ENCODE measurements around the gene MGRN1.

MGRN1 gene

DNA sequence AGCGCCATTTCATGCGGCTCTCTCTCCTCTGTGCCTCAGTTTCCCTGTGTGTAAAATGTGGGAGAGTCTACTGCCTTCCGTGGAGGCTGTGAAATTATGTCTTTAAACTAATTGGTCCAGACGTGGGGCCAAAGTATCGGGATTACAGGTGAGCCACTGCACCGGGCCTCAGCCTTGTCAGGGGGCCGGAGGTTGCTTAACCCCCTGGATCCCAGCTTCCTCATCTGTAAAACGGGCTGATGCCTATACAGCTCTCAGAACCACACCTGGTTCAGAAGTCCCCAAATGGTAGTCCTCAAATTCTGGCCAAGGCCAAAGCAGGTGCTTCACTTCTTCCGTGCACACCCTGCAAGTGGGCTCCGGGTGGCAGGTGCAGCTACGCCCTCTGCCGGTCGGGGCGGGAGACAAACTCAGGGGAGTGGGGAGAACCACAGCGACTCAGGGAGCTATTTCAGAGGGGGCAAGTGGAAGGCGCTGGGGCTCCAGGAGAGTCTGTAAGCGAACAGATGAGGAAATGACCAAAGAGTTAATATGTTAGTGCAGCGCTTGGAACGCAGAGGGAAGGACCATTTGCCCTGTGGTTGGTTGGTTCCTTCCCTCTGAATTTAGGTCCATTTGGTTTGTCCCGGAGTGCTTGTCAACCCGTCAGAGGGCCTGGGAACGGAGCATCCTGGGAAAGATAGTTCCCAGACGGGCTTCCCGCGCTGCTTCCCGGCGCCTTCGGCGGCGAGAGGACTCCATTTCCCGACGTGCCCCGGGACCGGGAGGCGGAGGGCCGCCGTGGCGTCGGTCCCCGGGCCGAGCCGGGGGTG, at the start of gene MGRN1:
MGRN1 (plus strand) TSS at position 812 of the 812 bp plus-strand sequence. CDS start 135 bp downstream, outside the sequence.
- peak; percentile 81 for DNase-seq

DNA sequence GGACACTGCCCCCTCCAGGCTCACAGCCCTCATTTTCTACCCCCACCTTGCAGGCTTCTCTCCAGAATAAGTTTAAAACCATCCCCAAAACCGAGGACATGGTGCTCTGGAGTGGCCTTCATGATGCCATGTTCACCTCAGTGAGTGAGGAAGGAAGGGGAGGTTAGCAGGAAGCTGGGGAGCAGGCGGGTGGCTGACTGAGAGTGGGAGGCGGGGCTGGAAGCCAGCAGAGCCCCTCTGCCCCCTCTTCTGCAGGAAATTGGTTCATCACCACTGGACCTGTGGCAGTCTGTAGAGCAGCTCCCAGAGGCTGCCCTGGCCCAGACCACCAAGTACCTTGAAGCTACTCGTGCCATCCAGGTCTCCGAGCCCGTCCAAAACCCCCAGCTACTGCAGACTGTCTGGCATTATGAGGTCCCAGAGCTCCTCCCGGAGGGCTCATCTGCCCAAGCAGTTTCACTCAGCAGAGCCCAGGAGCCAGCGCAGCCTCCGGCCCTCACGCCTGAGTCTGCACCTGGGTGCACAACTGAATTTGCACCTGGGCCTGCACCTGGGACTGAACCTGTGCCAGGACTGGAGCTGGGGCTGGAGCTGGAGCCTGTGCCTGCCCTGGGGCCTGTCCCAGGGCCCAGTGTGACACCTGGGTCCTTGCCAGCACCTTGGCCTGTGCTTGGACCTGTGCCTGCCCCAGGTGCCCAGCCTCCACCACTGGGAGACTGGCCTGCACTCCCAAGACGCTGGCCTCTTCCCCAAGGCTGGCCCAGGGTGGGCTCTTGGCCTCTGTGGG, 49.5 kb upstream of the MGRN1 start:
- no peak for DNase-seq

DNA sequence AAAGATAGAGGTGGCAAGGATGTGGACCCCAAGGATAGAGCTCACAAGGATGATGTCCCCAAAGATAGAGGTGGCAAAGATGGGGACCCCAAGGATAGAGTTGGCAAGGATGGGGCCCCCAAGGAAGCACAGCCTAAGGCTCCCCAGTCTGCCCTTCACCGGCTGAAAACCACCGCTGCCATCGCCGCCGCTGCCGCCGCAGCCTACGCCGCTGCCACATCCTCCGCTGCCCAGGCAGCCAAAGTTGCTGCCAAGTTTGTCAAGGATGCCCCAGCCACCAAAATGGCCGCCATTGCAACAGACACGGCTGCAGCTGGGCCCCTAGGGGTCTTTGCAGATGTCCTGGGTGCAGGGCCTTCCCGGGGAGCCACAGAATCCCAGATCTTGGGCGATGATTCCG, 48.6 kb upstream of the MGRN1 start:
- no peak for DNase-seq

DNA sequence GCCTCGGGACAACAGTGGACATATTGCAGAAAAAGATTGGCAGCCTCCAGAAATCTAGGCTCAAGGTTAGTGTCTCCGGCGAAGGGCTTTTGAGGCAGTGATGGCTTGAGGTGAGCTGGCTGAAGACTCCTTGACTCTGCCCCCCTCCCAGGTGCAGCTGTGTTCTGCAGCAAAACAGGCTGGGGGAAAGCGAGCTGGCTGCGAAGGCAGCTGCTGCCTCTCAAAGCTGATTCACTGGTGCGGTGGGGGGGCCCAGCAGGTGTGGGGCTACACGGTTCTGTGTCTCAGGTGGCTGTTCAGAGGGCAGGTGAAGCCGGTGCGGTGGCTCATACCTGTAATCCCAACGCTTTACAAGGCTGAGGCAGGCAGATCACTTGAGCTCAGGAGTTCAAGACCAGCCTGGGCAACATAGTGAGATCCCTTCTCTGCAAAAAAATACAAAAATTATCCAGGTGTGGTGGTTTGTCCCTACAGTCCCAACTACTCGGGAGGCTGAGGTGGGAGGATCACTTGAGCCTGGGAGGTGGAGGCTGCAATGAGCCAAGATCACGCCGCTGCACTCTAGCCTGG, 45.6 kb upstream of the MGRN1 start:
- DNase-seq = no peak

DNA sequence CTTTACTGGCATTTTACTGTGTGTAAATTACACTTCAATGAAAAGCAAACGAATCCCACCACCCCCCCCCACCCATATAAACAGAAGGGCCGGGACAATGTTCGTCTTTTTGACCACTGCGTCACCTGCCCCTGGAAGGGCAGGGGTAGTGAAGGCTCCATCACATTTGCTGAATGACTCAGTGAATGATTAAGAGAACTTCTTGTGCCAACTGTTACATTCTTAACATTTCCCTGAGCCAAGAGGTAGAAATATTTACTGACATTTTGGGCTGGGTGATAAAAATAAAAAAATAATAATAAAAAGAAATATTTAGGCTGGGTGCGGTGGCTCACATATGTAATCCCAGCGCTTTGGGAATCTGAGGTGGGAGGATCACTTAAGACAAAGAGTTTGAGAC, 44.4 kb upstream of the MGRN1 start:
- no peak for DNase-seq

DNA sequence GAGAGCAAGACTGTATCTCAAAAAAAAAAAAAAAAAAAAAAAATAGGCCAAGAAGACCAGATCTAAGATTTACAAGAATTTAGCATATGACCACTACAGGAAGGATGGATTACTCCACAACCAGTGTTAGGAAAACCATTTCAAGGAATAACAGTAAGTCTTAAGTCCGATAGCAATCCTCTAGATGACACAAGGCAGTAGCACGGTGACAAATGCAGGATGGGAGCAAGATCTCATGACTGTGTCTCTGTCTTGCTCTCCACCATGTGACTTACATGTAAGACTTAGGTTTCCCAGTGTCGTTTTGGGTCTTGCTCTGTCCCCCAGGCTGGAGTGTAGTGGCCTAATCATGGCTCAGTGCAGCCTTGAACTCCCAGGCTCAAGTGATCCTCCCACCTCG, 40.7 kb upstream of the MGRN1 start:
- no peak for DNase-seq

DNA sequence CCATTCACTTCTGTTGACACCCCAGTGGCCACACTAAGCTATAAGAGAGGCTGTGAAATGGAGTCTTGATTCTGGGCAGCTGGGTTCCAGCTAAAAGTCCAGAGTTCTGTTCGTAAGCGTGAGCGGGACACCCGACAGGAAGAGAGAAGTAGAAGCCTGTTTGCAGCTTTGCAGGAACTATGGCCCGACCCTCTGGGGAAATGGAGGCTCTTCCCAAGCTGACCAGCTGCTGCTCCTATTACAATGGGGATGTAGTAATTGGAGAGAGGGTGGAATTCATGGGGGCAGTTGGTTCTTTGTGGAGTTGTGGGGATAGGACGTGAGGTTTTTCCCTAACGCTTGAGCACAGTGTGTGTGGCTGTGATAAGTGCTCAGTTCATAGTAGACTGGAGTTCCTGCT, 38.3 kb upstream of the MGRN1 start:
- DNase-seq = no peak

DNA sequence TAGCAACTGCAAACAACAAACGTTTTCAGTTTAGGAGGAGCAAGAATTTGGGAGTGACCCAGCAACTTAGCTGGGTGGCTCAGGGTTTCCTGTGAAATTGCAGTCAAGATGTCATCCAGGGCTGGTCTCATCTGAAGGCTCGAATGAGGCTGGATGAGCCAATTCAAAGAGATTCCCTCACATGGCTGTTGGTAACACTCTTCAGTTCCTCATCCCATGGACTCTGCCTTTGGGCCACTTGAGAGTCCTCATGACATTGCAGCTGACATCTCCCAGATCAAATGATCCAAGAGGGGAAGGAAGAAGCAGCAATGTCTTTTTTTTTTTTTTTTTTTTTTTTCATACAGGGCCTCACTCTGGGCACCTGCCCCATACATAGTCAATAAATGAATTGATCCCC, 36.2 kb upstream of the MGRN1 start:
- no peak for DNase-seq

DNA sequence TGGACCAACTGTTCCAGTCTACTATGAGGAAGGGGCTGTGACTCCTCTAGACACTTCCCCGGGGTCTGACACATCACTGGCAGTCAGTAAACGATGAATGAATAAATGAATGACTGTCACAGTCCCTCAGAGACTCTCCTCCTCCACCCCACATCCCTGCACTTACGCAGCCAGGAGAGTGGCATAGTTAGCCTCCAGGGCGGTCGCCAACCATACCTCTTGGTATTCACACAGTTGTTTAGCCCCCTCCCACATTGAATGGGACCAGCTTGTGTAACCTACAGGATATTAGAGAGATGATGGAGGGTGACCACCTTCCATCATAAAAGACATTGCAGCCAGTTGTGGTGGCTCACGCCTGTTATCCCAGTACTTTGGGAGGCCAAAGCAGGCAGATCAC, 35.7 kb upstream of the MGRN1 start:
- no peak for DNase-seq

DNA sequence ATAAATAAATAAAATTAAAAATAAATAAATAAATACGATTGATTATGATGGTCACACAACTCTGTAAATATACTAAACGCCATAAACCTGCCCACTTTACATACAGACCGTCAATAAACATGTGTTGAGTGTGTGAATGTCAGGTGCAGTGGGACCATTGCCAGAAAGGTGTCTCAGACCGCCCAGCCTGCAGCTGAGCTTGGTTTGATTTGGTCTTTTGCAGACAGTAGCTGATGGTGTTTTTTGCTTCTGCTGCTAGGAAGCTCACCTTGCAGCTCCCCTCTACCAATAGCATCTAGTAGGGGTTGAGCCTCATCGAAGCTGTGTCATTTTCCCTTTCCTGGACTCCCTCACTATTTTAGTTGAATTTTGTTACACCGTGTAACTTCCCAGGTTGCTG, 33.4 kb upstream of the MGRN1 start:
- DNase-seq = no peak

DNA sequence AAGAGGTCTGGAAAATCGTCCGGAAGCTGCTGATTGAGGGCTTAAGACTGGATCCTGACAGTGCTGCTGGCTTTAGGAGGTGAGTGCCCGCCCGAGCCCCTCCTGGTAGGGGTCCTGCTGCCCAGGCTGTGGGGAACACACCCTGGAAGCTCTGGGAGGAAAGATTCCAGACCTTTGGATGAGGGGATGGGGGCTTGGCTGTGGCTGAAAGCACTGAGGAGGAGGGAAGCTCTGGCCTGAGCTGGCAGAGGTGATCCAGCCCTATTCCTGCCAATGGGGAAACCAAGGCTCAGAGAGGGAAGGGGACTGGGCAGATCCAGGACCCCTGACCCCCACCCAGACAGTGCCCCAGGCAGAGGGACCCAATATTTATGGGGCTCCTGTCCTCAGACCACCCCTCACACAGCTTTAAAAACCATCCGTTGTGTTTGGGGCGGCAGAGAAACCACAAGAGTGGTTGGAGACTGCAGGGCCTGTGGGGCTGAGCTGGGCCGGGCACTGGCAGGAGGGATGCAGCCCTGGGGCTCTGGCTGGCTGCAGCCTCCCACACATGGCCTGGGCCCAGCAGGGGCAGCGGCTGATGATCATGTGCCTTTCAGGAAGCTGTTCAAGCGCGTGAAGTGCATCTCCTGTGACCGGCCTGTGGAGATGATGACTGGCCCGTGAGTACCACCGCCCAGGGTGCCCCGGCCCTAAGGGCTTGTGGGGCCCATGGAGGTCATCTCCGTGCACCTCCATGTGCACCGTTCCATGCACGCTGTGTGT, 32.7 kb upstream of the MGRN1 start:
- no peak for DNase-seq

DNA sequence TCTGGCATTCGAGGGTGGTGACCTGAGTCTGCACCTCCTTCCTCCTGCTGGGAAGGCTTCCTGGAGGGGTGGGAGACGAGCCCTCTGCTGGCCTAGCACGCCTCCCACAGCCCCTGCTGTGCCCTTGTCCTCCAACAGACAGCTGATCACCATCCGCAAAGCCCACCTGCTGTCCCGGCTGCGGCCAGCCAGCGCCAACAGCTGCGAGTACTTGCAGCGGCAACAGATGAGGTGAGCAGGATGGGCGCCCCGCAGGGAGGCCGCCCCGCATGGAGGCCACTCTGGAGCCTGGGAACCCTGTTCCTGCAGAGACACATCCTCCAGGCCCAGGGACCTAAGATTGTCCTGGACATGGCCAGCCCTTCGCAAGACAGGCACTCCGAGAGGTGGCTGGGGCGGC, 31.5 kb upstream of the MGRN1 start:
- no peak for DNase-seq

DNA sequence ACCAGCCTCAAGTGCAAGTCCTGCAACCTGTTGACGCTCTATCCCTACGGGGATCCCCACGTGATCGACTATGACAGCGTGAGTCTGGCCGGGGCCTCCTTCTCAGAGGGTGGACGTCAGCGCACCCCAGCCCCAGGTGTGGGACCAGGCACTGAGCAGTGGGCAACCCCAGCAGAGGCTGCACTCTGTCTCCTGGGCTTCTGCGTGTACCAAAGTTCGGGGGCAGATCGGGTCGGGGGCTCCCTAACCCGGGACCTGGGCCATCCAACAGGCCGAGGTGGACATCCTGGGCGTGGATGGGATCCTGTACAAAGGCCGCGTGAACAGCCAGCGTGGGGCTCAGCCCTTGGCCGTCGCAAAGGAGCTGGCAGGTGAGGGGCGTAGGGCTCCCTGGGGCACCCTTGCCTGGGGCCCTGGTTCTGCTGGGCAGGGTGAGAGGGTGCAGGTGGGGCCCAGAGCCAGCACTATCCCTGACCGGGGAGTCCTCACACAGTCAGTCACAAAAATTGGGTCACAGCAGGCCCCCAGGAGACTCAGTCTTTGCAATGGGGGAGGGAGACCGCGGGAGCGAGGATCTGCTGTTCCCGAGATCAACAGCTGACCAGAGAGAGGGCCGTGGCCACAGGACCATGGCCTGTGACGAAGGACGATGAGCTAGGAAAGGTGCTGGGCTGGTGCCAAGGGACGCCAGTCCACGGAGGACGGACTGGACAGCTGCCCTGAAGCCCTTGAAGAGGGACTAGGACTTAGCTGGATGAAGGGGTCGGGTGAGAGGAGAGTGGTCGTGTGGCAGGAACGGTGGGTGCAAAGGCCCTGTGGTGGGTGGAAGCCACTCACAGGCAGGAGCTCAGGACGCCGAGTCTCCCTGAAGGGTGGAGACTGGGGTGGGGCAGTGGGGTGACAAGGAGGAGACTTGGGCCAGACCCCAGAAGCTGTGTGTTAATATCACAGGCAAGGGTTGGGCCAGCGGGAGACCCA, 29.9 kb upstream of the MGRN1 start:
- no peak for DNase-seq

DNA sequence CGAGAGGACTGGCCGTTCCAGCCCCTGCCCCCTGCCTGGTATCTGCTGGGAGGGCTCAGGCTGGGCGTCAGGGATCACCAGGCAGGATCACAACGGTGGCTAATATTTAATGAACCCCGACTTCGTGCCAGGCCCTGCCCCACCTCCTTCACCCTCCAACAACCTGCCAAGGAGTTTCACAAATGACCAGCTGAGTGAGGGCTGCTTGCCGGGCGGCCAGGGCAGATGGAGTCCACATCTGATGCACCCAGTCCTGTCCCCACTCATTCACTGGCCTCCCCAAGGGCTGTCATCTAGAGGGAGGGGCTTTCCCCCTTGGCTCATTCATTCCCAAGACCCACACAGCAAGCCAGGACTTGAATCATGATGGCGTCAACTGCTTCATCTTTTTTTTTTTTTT, 27.5 kb upstream of the MGRN1 start:
- no peak for DNase-seq

DNA sequence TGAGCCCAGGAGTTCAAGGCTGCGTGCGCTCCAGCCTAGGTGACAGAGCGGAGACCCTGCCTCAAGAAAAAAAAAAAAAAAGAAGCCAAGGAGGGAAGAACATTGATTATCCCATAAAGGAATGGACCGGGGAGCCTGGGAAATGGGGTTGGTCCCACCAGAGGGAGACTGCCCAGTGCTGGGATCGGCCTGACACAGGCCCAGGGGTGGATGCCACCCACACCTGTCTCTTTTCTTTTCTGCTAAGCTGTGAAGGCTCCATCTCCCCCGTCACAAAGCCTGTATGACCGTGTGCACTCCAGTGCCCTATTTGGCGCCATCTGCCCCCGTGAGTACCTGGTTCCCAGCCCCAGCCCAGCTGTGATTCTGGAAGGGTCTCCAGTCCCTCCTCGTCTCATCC, 25.6 kb upstream of the MGRN1 start:
- DNase-seq = no peak

DNA sequence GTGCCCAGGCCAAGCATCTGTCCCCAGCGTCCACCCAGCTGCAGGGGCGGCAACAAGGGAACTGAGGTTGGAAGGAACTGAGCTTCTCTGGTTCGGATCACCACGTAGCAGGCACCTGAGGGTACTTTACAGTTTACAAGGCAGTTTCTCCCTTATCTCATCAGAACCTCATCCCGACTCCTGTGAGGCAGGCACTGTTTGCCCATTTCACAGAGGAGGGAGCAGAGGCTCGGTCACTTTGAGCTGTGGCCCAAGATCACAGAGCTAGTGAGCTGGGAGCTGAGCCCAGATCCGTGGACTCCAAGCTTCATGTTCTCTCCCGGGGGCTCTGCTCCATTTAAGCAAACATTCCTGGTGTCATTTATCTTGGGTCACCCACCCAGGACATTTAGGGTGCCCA, 25.1 kb upstream of the MGRN1 start:
- DNase-seq = no peak

DNA sequence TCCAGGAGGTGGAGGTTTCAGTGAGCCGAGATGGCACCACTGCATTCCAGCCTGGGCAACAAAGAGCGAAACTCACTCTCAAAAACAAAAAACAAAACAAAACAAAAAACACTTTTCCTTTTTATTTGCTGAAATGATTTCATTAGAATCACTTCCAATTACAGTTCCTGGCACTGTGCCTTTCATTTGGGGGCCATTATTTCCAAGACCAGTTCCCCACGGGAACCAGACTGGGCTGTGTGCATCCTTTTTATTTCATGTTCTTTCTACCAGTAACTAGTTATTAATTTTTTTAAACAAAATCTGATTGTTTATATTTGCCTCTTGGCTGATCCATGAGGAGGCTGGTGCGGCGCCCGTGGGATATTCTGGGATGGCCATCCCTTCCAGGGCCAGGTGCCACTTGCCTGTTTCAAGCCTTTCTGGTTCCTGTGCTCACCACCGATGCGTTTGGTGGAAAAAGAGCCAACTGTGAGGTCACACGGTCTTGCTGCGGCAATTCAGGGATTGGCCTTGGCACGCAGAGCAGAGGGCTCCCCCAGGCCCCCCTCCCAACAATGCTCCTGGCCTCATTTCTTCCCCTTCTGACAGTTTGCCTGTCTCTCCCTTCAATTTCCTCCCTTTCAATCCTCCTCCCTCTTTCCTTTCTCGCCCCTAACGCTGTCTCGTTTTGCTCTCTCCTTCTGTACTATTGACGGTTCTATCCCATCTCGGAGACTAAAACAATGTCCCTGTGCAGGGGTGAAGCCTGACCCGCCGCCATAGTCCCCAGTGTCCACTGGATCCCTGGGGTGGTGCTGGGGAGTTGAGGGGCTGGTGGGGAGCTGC, 23.4 kb upstream of the MGRN1 start:
- no peak for DNase-seq

DNA sequence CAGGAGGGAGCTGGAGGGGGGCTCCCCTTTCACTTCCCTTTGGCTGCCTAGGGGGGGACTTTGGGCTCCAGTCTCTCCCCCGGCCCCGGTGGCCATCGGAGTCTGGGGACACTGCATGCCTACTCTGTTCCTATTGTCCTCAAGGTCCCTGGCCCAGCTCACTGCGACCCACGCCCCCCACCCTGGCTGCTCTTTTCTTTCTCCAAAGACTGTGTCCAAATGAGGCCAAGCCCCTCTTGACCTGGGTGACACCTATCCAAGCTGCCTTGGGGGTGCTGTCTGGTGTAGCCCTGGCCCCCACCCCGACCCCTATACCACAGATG, 22.8 kb upstream of the MGRN1 start:
- no peak for DNase-seq

DNA sequence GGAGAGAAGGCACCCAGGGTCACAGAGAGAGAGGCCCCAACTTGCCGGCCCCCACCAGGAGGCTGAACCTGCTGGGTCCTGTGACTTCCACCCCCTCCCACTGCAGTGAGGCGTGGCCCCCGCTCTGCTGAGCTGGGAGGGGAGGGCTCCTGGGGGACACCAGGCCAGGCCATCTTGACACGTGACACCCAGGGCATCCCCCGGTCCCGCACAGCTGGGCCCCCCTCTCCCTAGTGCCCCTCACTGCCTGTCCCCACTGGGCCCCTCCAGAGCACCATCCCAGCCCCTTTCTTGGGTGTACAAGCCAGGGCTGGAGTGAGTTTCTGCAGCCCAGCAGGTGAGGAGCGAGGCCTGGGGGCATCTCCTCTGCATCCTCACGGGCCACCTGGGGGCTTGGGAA, 22.3 kb upstream of the MGRN1 start:
- no peak for DNase-seq

DNA sequence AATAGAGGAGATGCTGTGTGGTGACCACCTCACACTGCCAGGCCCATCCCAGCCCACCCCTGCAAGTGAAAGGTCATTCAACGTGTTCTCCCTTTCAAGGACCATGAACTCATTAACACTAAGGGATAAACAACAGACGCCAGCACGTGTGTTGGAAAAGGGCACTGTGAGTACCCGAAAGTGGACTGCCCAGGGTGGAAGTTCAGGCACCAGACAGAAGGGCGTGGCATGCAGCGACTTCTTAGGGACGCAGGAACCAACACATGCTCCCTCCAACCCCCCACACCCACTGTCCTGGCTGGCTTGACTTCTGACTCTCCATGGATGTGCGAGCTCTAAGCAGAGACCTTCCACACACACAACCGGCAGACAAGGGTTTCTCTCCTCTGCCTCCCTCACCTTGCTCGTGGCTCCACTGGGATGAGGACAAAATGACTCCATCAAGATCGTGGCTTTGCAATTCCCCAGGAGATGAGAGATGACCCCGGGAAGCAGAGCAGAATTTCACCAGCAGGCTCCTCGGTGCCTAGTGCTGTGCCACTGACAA, 20.9 kb upstream of the MGRN1 start:
- DNase-seq = no peak

DNA sequence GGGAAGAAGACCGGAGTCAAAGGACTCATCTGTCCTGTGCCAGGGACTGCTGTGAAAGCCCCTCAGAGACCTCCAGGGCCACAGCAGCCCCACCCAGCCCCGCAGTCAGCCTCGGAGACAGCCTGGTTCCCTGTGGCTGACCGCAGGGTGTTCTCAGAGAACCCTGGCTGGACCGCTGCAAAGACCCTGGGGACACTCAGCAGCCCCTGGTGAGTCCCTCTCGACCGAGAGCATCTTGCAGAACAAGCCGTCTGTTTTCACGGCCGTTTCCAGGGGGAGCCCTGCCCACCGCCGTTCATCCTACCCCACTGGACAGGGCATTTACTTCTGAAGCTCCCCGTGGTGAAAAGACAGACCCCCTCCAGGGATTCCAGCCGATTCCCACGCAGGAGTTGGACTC, 20.2 kb upstream of the MGRN1 start:
- no peak for DNase-seq

Data from NCI-H748 treated with DMSO at 0.1 percent for 48 hours (cell line).